GM21825 (cell line): Measurements from ENCODE around the gene TMEM114.

ENCODE experiments used
- ATAC-seq: cut with Tn5 transposase; IDR thresholded peaks from one replicate; pipeline ENCODE4 v1.9.1; 2021; ENCODE audit warnings: mild to moderate bottlenecking, moderate library complexity; ENCODE audit not compliant: unreplicated experiment

TMEM114 gene

GRCh38 chr16:8611886-8612600 is 21.7 kb upstream of the TMEM114 start:
- ATAC-seq = no peak

- ATAC-seq = no peak
Observed at GRCh38 chr16:8611122-8611521, 20.8 kb upstream of the TMEM114 start.

GRCh38 chr16:8607214-8607613 is 16.9 kb upstream of the TMEM114 start:
- no peak for ATAC-seq

- no peak for ATAC-seq
Observed at GRCh38 chr16:8605554-8605953, 15.2 kb upstream of the TMEM114 start.

GRCh38 chr16:8600144-8600775 is 9.9 kb upstream of the TMEM114 start:
- ATAC-seq = no peak

GRCh38 chr16:8596581-8596980 is 6.3 kb upstream of the TMEM114 start:
- ATAC-seq = no peak

- ATAC-seq = no peak
Observed at GRCh38 chr16:8595783-8596182, 5.5 kb upstream of the TMEM114 start.

- no peak for ATAC-seq
Observed at GRCh38 chr16:8594149-8594666, 3.9 kb upstream of the TMEM114 start.

- ATAC-seq = no peak
Observed at GRCh38 chr16:8591451-8591850, 1.1 kb upstream of the TMEM114 start.

GRCh38 chr16:8590811-8591210 is 500 bp upstream of the TMEM114 start:
- ATAC-seq = no peak

GRCh38 chr16:8589057-8589899 is 1.0 kb downstream of the TMEM114 start:
- no peak for ATAC-seq

GRCh38 chr16:8588682-8589056 is 1.6 kb downstream of the TMEM114 start:
- ATAC-seq = no peak

GRCh38 chr16:8587065-8587464 is 3.2 kb downstream of the TMEM114 start:
- ATAC-seq = no peak

- no peak for ATAC-seq
Observed at GRCh38 chr16:8585857-8586256, 4.5 kb downstream of the TMEM114 start.

- ATAC-seq = no peak
Observed at GRCh38 chr16:8585041-8585440, 5.3 kb downstream of the TMEM114 start.

- no peak for ATAC-seq
Observed at GRCh38 chr16:8583732-8584131, 6.6 kb downstream of the TMEM114 start.

GRCh38 chr16:8583199-8583598 is 7.1 kb downstream of the TMEM114 start:
- ATAC-seq = no peak

- no peak for ATAC-seq
Observed at GRCh38 chr16:8581831-8582580, 8.3 kb downstream of the TMEM114 start.

- no peak for ATAC-seq
Observed at GRCh38 chr16:8579559-8579958, 10.8 kb downstream of the TMEM114 start.

GRCh38 chr16:8577678-8578304 is 12.5 kb downstream of the TMEM114 start:
- ATAC-seq = no peak
